Inferior parietal cortex (tissue), 1 donor: ENCODE measurements around the gene DRG1.
"Not testable (repeated sequence)": the region's sequence is repeated elsewhere in the genome, so short reads cannot be mapped to it uniquely, and the experiment has no call there.

Source experiments
- DNase-seq: peaks from one replicate; pipeline ENCODE4 v3.0.0-alpha.2; 2016; ENCODE audit errors: extremely low spot score

The DRG1 gene

GRCh38 chr22:31399211-31400022, at the start of gene DRG1:
Gene DRG1 (plus strand): TSS chr22:31399604. CDS start chr22:31399684, 80 bp downstream.
- DNase-seq, result peak; percentile 98

DNA sequence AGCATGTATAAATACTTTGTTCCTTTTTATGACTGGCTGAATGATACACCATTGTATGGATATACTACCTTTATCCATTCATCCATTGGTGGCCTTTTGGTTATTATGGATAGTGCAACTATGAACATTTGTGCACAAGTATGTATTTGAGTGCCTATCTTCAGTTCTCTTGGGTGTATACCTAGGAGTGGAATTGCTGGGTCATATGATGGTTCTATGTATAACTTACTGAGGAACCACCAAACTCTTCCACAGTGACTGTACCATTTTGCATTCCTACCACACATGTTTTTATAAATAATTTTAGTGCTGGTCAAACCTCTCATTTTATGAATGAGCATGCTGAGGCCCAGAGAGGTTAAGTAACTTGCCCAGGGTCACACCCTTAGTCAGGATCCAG, 49.4 kb upstream of the DRG1 start:
- DNase-seq, result no peak

- DNase-seq, result no peak
Observed at GRCh38 chr22:31350410-31350863, 49.0 kb upstream of the DRG1 start.

DNA sequence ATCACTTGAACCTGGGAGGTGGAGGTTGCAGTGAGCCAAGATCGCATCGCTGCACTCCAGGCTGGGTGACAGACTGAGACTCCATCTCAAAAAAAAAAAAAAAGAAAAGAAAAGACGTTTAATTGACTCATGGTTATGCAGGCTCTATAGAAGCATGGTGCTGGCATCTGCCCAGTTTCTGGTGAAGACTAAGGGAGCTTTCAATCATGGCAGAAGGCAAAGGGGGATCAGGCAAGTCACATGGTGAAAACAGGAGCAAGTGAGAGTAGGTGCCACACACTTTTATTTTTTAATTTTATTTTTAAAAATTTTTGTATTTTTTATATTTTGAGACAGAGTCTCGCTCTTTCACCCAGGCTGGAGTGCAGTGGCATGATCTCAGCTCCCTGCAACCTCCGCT, 44.9 kb upstream of the DRG1 start:
- no peak for DNase-seq

- no peak for DNase-seq
Observed at GRCh38 chr22:31360029-31360428, 39.4 kb upstream of the DRG1 start.

DNA sequence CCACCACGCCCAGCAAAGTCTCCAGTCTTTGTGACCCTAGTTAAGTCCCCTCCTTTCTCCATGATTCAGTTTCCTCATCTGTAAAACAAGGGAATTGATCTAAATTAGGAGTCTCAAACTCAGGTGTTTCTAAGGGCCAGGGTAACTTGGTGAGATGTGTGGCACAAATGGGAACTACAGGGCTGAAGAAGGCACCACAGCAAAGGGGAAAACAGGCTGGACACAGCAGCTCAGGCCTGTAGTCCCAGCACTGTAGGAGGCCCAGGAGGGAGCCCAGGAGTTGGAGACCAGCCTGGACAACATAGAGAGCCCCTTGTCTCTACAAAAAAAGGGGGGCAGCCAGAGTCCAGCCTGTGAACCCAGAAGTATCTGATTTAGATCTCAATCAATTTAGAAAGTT, 37.7 kb upstream of the DRG1 start:
- no peak for DNase-seq

GRCh38 chr22:31363885-31364465, 35.4 kb upstream of the DRG1 start:
- no peak for DNase-seq

- no peak for DNase-seq
Observed at GRCh38 chr22:31367426-31367825, 32.0 kb upstream of the DRG1 start.

DNA sequence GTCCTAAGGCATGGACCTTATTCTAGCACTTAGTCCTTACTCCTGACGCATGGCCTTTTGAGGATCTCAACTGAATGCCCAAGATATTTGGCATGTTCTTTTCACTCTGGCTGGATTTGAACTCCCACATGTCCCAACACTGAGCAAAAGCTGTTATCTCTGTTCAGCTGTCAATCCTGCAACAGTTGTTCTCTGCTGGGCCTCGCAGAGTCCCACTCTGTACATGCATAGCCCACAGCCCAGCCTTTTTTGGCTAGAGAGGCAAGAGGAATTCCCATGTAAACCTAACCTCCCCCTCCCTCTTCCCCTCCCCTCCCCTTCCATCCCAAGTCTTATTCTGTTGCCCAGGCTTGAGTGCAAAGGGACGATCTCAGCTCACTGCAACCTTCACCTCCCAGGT, 21.8 kb upstream of the DRG1 start:
- no peak for DNase-seq

- no peak for DNase-seq
Observed at GRCh38 chr22:31378123-31378522, 21.3 kb upstream of the DRG1 start.

DNA sequence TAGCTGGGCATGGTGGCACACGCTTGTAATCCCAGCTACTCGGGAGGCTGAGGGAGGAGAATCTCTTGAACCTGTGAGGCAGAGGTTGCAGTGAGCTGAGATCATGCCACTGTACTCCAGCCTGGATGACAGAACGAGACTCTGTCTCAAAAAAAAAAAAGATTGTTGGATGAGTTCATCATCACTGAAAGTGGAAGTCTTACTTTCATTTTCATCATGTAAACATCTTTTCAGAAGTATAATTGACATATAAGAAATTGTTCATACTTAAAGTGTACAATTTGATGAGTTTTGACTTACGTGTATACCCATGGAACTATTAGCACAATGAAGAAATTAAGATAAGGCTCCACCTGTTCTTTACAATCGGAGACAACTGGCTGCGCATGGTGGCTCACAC, 20.8 kb upstream of the DRG1 start:
- not testable (repeated sequence) for DNase-seq

GRCh38 chr22:31393893-31394292, 5.5 kb upstream of the DRG1 start:
- no peak for DNase-seq

DNA sequence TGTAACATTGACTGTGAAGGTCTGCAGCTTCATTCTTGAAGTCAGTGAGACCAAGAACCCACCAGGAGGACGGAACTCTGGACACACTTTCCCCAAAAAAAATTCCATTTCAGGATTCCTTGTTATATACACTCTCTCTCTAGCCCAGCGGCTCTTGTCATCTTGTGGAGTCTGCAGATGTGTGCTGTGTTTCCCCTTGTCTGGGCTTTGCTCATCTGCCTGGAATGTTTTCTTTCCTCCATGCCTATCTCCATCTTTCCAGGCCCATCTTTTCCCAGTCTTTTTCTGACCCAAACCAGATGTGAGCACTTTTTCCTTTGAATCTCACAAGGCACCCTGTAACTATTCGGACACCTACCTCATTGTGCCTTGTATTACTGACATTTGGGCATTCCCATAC, 5.1 kb upstream of the DRG1 start:
- no peak for DNase-seq

DNA sequence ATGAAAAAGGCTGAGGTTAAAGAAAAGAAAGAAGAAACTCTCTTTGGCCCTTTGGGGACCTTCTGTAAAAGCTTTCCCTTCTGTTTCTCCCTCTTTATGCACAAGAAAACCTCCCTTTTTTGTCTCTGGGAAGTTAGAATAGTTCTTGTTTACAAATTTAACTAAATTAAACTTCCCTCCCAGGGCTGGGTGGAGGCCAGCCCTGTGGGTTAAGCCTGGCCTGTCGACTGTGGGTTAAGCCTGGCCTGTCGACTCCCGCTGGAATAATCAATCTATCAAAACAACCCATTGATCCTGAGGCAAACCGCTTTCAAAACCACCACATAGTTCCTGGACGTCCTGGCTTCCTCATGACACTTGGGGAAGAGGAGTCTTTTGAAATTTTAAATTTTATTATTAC, 1.2 kb upstream of the DRG1 start:
- no peak for DNase-seq

DNA sequence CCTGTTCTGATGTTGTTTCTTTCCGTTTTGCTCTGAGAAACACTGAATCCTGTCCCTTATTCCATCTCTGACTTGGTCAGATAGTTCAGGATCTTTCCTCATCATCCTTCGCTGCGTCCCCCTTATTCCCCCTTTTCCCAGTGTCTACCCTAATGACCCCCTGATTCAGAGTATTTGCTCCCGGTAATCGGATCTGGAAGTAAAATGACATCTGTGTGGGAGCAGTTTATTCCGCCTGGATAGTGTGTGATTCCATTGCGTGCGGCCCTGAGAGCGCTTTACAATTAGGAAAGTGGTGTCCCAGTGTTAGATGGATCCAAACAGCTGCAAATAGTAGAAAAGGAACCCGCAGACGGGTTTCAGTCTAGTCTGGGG, 606 bp downstream of the DRG1 start:
- no peak for DNase-seq

DNA sequence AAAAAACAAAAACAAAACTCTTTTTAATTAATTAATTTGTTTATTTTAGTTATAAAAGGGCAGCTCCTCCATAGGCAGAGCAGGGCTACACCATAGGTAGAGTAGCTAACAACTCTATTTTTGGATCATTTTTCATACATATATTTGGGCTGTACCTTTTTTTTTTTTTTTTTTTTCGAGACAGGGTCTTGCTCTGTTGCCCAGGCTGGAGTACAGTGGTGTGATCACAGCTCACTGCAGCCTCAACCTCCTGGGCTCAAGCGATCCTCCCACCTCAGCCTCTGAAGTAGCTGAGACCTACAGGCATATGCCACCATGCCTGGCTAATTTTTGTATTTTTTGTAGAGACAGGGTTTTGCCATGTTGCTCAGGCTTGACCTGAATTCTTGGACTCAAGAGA, 2.9 kb downstream of the DRG1 start:
- DNase-seq, result not testable (repeated sequence)

DNA sequence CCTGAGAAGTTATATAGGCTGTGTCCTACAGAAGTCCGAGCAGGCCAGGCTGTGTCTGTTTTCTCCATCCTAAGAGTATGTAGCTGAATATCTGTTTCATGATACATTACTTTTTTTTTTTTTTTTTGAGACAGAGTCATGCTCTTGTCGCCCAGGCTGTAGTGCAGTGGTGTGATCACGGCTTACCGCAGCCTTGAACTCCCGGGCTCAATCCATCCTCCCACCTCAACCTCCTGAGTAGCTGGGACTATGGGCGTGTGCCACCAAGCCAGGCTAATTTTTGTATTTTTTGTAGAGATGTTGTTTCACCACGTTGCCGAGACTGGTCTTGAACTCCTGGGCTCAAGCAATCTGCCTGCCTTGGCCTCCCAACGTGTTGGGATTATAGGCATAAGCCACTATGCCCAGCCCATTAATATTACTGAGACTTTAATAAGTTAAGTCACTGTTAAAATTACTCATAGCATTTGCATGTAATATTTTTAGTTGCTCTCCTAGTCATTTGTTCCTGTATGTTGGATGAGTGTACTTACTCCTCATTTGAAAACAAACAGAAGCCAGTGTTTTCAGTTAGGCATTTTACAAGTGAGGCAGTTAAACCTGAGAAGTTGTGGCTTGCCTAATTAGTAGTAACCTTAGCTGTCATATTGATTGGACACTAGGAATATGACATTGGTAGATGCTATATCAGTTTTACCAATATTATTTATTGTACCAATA, 26.1 kb downstream of the DRG1 start:
- DNase-seq, result no peak

DNA sequence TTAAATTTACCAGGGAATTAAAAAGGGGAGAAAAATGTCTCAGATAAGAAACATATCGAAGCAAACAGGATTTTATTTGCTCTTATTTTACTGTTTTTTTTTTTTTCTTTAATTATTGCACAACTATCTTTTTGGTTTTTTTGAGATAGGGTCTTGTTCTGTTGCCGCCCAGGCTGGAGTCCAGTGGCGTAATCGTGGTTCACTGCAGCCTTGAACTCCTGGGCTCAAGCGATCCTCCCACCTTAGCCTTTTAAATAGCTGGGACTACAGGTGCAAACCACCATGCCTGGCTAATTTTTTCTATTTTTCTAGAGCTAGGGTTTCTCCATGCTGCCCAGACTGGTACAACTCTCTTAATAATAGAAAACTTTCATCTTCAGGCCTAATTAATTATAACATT, 32.5 kb downstream of the DRG1 start:
- no peak for DNase-seq

DNA sequence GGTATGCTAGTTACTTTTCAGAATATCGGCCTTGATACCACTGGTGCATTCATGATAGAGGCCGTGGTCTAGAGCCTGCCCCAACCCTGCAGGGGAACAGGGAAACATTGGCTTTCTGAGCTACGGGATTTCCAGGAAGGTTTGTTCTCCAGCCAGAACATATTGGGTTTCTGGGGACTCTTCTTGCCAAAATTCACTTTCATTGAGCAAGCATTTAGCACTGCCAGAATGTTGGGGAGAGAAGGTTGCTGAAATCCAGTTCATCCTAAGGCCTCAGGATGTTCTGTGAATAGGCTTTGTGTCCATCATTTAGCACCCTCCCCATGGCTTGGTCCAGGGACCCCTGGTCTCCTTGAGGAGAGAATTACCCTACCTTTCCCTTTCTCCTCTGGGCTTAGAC, 36.7 kb downstream of the DRG1 start:
- no peak for DNase-seq

GRCh38 chr22:31439808-31440207, 40.4 kb downstream of the DRG1 start:
- DNase-seq, result no peak

GRCh38 chr22:31440681-31441080, 41.3 kb downstream of the DRG1 start:
- DNase-seq, result no peak

GRCh38 chr22:31441652-31442051, 42.2 kb downstream of the DRG1 start:
- DNase-seq, result no peak
